HG02678 (cell line): Measurements from ENCODE around the gene MAP3K6.

Experiments
- ATAC-seq: cut with Tn5 transposase; IDR thresholded peaks from one replicate; pipeline ENCODE4 v1.9.1; 2021; ENCODE audit warnings: mild to moderate bottlenecking, moderate library complexity; ENCODE audit not compliant: unreplicated experiment

Gene MAP3K6

GRCh38 chr1:27356619-27357280, 10.0 kb downstream of the MAP3K6 start:
- no peak for ATAC-seq

GRCh38 chr1:27356277-27356618, 10.5 kb downstream of the MAP3K6 start:
- no peak for ATAC-seq

GRCh38 chr1:27355683-27356082, 11.1 kb downstream of the MAP3K6 start:
- no peak for ATAC-seq

- no peak for ATAC-seq
These were observed 13.1 kb downstream of the MAP3K6 start for GRCh38 chr1:27353629-27354028.

- ATAC-seq: no peak
These were observed 13.6 kb downstream of the MAP3K6 start for GRCh38 chr1:27353166-27353565.

- ATAC-seq: no peak
These were observed 15.1 kb downstream of the MAP3K6 start for GRCh38 chr1:27351541-27352107.

- ATAC-seq: no peak
These were observed 15.9 kb downstream of the MAP3K6 start for GRCh38 chr1:27350663-27351540.

- no peak for ATAC-seq
These were observed 16.7 kb downstream of the MAP3K6 start for GRCh38 chr1:27349784-27350662.

- no peak for ATAC-seq
These were observed 17.6 kb downstream of the MAP3K6 start for GRCh38 chr1:27348861-27349783.

- ATAC-seq: no peak
These were observed 19.7 kb downstream of the MAP3K6 start for GRCh38 chr1:27346991-27347624.

GRCh38 chr1:27346357-27346756, 20.4 kb downstream of the MAP3K6 start:
- no peak for ATAC-seq

GRCh38 chr1:27345272-27345671, 21.5 kb downstream of the MAP3K6 start:
- no peak for ATAC-seq

GRCh38 chr1:27343639-27344025, 23.1 kb downstream of the MAP3K6 start:
- ATAC-seq: no peak

GRCh38 chr1:27342778-27343638, 23.8 kb downstream of the MAP3K6 start:
- peak; percentile 52 for ATAC-seq

GRCh38 chr1:27342391-27342777, 24.4 kb downstream of the MAP3K6 start:
- no peak for ATAC-seq

- ATAC-seq: peak; percentile 51
These were observed 25.1 kb downstream of the MAP3K6 start, which contains the start of gene SYTL1 for GRCh38 chr1:27341525-27342252. Gene SYTL1, plus strand, starts transcription at chr1:27342022. Its CDS starts 3,313 bp downstream, at chr1:27345335.

- ATAC-seq: no peak
These were observed 27.5 kb downstream of the MAP3K6 start for GRCh38 chr1:27339213-27339612.

- no peak for ATAC-seq
These were observed 28.0 kb downstream of the MAP3K6 start for GRCh38 chr1:27338751-27339150.
